ENCODE measurements around the gene TREM1.

The TREM1 gene

DNA sequence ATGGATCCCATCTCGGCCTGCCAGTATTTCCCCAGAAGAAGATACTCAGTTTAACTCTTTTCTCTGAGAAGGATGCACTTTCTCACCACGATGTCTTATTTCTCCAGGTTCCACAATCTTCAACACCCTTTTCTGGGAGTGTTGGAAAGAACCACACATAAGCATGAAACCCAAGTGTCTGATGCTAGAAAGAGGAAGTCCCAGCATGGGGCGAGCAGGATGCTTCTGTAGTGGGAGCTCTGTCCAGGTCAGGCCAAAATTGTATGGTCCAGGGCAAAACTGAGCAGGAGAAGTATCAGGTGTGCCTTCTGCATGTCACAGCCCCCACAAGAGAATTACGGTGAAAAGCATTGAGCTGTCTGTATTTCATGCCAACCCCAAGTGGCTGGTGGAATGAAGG lies 11.0 kb downstream of the TREM1 start:
- DNase-seq (ENCODE audit: low read depth in 1 of 2, low spot score in 1 of 2), result no peak
- Histone ChIP-seq H3K27ac (replicated peaks) (no peak overlapping the region), H3K27me3 (ENCODE audit: insufficient read depth, poor library complexity, severe bottlenecking) (no peaks in the 10 kb centered on the region), H3K4me3 (replicated peaks; ENCODE audit: insufficient read depth, low read length) (no peak overlapping the region)
- TF ChIP-seq SPI1 (IDR thresholded peaks at IDR 0.05; ENCODE audit: borderline replicate concordance, low read depth), result peak; percentile 95
- TF ChIP-seq GABPA (IDR thresholded peaks at IDR 0.05; ENCODE audit: low read depth), result no peak
- TF ChIP-seq, protein P1, sequence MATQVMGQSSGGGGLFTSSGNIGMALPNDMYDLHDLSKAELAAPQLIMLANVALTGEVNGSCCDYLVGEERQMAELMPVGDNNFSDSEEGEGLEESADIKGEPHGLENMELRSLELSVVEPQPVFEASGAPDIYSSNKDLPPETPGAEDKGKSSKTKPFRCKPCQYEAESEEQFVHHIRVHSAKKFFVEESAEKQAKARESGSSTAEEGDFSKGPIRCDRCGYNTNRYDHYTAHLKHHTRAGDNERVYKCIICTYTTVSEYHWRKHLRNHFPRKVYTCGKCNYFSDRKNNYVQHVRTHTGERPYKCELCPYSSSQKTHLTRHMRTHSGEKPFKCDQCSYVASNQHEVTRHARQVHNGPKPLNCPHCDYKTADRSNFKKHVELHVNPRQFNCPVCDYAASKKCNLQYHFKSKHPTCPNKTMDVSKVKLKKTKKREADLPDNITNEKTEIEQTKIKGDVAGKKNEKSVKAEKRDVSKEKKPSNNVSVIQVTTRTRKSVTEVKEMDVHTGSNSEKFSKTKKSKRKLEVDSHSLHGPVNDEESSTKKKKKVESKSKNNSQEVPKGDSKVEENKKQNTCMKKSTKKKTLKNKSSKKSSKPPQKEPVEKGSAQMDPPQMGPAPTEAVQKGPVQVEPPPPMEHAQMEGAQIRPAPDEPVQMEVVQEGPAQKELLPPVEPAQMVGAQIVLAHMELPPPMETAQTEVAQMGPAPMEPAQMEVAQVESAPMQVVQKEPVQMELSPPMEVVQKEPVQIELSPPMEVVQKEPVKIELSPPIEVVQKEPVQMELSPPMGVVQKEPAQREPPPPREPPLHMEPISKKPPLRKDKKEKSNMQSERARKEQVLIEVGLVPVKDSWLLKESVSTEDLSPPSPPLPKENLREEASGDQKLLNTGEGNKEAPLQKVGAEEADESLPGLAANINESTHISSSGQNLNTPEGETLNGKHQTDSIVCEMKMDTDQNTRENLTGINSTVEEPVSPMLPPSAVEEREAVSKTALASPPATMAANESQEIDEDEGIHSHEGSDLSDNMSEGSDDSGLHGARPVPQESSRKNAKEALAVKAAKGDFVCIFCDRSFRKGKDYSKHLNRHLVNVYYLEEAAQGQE (IDR thresholded peaks at IDR 0.05; ENCODE audit: insufficient replicate concordance, low read depth), result no peak
- TF ChIP-seq, protein P2, sequence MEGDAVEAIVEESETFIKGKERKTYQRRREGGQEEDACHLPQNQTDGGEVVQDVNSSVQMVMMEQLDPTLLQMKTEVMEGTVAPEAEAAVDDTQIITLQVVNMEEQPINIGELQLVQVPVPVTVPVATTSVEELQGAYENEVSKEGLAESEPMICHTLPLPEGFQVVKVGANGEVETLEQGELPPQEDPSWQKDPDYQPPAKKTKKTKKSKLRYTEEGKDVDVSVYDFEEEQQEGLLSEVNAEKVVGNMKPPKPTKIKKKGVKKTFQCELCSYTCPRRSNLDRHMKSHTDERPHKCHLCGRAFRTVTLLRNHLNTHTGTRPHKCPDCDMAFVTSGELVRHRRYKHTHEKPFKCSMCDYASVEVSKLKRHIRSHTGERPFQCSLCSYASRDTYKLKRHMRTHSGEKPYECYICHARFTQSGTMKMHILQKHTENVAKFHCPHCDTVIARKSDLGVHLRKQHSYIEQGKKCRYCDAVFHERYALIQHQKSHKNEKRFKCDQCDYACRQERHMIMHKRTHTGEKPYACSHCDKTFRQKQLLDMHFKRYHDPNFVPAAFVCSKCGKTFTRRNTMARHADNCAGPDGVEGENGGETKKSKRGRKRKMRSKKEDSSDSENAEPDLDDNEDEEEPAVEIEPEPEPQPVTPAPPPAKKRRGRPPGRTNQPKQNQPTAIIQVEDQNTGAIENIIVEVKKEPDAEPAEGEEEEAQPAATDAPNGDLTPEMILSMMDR (IDR thresholded peaks at IDR 0.05; ENCODE audit: insufficient read depth, low read length), result no peak
- TF ChIP-seq POLR2AphosphoS5 (IDR thresholded peaks at IDR 0.05; ENCODE audit: low read depth), result no peak

DNA sequence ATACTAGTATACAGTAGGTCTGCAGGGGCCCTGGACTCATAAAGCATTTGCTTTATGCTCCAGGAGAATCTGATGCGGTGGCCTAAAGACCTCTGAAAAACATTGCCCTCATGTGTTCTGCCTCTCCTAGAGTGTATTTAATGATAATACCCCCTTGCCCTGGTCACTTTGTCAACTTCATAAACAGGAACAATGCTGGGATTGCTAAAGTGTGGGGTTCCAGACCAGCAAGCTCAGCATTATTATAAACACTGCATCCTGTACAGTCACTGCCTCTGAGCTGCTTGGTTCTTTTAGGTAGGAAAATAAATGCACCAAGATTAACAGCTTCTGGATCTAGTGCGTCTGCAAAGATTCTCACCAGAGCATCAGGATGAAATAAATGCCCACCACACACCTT lies 12.2 kb downstream of the TREM1 start:
- no peak overlapping the region for H3K4me3 ChIP-seq (replicated peaks; ENCODE audit: insufficient read depth, low read length)
- TF ChIP-seq, protein P1 (IDR thresholded peaks at IDR 0.05; ENCODE audit: insufficient replicate concordance, low read depth), result no peak
- TF ChIP-seq SPI1 (IDR thresholded peaks at IDR 0.05; ENCODE audit: borderline replicate concordance, low read depth) (no peak), POLR2AphosphoS5 (IDR thresholded peaks at IDR 0.05; ENCODE audit: low read depth) (no peak), GABPA (IDR thresholded peaks at IDR 0.05; ENCODE audit: low read depth) (no peak)
- TF ChIP-seq, protein P2 (IDR thresholded peaks at IDR 0.05; ENCODE audit: insufficient read depth, low read length), result no peak
- H3K27ac ChIP-seq (replicated peaks), result 0 out of 2 replicates have a peak overlapping the region, but pooled peaks have one; percentile 5
- no peak for DNase-seq (ENCODE audit: low read depth in 1 of 2, low spot score in 1 of 2)
- H3K27me3 ChIP-seq (ENCODE audit: insufficient read depth, poor library complexity, severe bottlenecking), result no peaks in the 10 kb centered on the region

DNA sequence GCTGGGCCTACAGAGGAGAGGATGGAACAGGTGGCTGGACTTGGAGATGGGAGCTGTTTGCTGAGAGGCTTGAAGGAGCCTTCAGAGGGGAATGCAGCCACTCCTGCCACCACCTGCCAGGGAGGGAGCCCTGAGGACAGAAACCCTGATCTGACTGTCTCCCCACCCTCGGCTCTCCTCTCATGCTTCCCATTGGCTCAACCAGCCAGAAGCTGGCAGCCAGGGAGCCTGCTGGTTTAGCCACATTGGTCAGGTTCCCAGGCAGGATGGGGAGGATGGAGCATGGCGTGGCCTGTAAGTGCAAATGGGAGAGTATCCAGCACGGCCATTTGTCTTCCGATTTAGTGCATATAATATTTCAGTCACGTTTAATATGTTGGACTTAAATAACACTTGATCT lies 12.8 kb downstream of the TREM1 start:
- Histone ChIP-seq H3K27me3 (ENCODE audit: insufficient read depth, poor library complexity, severe bottlenecking) (no peaks in the 10 kb centered on the region), H3K4me3 (replicated peaks; ENCODE audit: insufficient read depth, low read length) (no peak overlapping the region), H3K27ac (replicated peaks) (no peak overlapping the region)
- TF ChIP-seq, protein P1 (IDR thresholded peaks at IDR 0.05; ENCODE audit: insufficient replicate concordance, low read depth), result no peak
- no peak for DNase-seq (ENCODE audit: low read depth in 1 of 2, low spot score in 1 of 2)

Data from HL-60 (cell line).